Gastroesophageal sphincter (tissue), 4 donors: ENCODE results near the gene KIF5C. TPM values are rescaled to one million over a fixed set of nuclear protein-coding genes. Genes with fewer than 3 reads are reported as not detected.

ENCODE experiments used
- ATAC-seq: fragments of 150-250 bp; one replicate; pipeline ENCODE4 v1.9.1; 2016; ENCODE audit warnings: mild to moderate bottlenecking, moderate library complexity
- H3K27ac ChIP-seq, 4 donors: fragments of 200-600 bp; sonication (generic) in 3 of 4; 1 replicate in 3 of 4; 2 replicates in 1 of 4; pipeline ENCODE4 v1.5.1; 2016 to 2019
- H3K27me3 ChIP-seq: fragments of 200-600 bp; sonication (generic); one replicate; pipeline ENCODE4 v1.5.1; 2019
- H3K36me3 ChIP-seq, 2 donors: fragments of 200-600 bp; sonication (generic); one replicate each; pipeline ENCODE4 v1.5.1; 2019; ENCODE audit warnings: control low read depth in 1 of 2
- H3K4me1 ChIP-seq, 3 donors: fragments of 200-600 bp; sonication (generic); 1 replicate in 2 of 3; 2 replicates in 1 of 3; pipeline ENCODE4 v1.5.1; 2016 to 2019; ENCODE audit warnings: control low read depth in 2 of 3
- H3K4me3 ChIP-seq, 2 donors: fragments of 200-600 bp; sonication (generic); one replicate each; pipeline ENCODE4 v1.5.1; 2019; ENCODE audit warnings: mild to moderate bottlenecking in 1 of 2, moderate library complexity in 1 of 2
- H3K9me3 ChIP-seq, 3 donors: fragments of 200-600 bp; sonication (generic); one replicate each; pipeline ENCODE4 v1.5.1; 2017 to 2019; ENCODE audit warnings: control low read depth in 2 of 3
- EP300 ChIP-seq: sonication (generic); formaldehyde crosslinking; IDR thresholded peaks from one replicate; pipeline ENCODE4 v1.6.1; 2017; ENCODE audit warnings: antibody characterized with exemption, mild to moderate bottlenecking
- POLR2A ChIP-seq, 2 donors: fragments of 450-650 bp; IDR thresholded peaks; one replicate each; pipeline ENCODE4 v1.6.1; 2017; ENCODE audit warnings: antibody characterized with exemption in 2 of 2, mild to moderate bottlenecking in 2 of 2, moderate library complexity in 1 of 2
- POLR2AphosphoS5 ChIP-seq: sonication (generic); formaldehyde crosslinking; IDR thresholded peaks from one replicate; pipeline ENCODE4 v1.6.1; 2017; ENCODE audit warnings: antibody characterized with exemption
- WGBS, 2 donors: methylation state at CpG; one replicate each; pipeline ENCODE4 v1.1.5; 2018; ENCODE audit warnings: low coverage in 1 of 2; 5-methylcytosine and 5-hydroxymethylcytosine counted together
- total RNA-seq, 4 donors: library from RNA; depleted of rRNA; stranded (reverse); fragments of >200 nt; gene quantifications; one replicate each; pipeline ENCODE4 v1.1.0, GENCODE V29; 2016
- TF ChIP-seq, protein P1 (sequence below), 4 experiments: fragments of 200-600 bp in 2 of 4; fragments of 450-650 bp in 2 of 4; sonication (generic) in 1 of 4; IDR thresholded peaks; one replicate each; pipeline ENCODE4 v1.5.1; 2017 to 2019; ENCODE audit warnings: antibody characterized with exemption in 4 of 4, mild to moderate bottlenecking in 2 of 4, moderate library complexity in 2 of 4

KIF5C gene
- total RNA-seq, 4 donors from 2014 or later, result 3.3 to 6.6 (median 4.5) TPM

DNA sequence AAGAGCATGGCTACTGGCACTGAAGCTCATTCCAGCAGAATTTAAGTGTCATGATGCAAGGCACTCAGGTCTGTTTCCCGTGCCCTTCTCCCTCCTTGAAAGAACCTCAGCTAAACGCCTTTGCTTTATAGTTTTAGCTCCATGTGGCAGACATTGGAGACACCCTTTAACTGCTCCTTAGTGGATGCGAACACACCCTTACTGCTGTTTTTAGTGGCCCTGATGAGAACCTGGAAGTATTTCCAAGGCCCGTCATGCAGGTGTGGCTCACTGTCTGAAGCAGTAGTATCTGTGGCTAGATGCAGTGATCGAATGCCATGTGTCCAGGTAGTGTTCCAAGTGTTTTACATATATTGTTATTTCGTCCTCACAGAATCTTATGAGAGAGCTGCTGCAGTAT is 28.3 kb downstream of the KIF5C start:
- no peak for ATAC-seq
- no peaks in the 10 kb centered on the region for H3K36me3 ChIP-seq

DNA sequence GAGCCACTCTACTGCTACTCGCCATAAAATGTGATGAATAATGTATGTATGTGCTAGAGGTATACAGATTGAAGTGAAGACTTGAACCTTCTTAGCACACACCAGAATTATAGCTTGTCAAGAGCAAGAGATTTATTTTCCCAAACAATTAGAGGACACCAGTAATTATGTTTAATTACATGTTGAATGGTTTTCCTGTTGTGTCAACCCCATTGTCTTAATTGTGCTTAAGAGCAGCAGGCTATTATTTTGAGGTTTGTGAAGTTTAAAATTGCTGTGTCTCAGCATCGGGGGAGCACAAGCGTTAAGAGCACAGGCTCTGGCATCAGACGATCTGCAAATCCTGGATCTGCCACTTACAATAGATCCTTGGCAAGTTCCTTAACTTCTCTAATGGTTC is 29.0 kb downstream of the KIF5C start:
- TF ChIP-seq EP300 (no peak), POLR2A (IDR thresholded peaks at IDR 0.05) (no peak), POLR2AphosphoS5 (no peak)
- TF ChIP-seq, protein P1, sequence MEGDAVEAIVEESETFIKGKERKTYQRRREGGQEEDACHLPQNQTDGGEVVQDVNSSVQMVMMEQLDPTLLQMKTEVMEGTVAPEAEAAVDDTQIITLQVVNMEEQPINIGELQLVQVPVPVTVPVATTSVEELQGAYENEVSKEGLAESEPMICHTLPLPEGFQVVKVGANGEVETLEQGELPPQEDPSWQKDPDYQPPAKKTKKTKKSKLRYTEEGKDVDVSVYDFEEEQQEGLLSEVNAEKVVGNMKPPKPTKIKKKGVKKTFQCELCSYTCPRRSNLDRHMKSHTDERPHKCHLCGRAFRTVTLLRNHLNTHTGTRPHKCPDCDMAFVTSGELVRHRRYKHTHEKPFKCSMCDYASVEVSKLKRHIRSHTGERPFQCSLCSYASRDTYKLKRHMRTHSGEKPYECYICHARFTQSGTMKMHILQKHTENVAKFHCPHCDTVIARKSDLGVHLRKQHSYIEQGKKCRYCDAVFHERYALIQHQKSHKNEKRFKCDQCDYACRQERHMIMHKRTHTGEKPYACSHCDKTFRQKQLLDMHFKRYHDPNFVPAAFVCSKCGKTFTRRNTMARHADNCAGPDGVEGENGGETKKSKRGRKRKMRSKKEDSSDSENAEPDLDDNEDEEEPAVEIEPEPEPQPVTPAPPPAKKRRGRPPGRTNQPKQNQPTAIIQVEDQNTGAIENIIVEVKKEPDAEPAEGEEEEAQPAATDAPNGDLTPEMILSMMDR (IDR thresholded peaks at IDR 0.05), result no peak
- WGBS, 2 donors, result 68 to 72% methylated on average over 2 to 4 of the region's 4 CpGs
- Histone ChIP-seq H3K27ac (no peak overlapping the region), H3K36me3 (no peaks in the 10 kb centered on the region), H3K4me3 (no peak overlapping the region), H3K9me3 (no peaks in the 10 kb centered on the region), H3K4me1 (no peaks in the 10 kb centered on the region), H3K27me3 (no peaks in the 10 kb centered on the region)
- no peak for ATAC-seq

More for the DNA sequence above, 28.3 kb downstream of the KIF5C start:
- H3K27ac ChIP-seq, result no peak overlapping the region
- TF ChIP-seq, protein P1 (IDR thresholded peaks at IDR 0.05), result no peak
- no peak overlapping the region for H3K4me3 ChIP-seq
- no peaks in the 10 kb centered on the region for H3K9me3 ChIP-seq
- H3K4me1 ChIP-seq, result no peaks in the 10 kb centered on the region
- WGBS, 2 donors, result 94% methylated on average over 6 of the region's 6 CpGs; no CpG with 5 or more reads in 1 of the 2 donors
- H3K27me3 ChIP-seq, result no peaks in the 10 kb centered on the region

DNA sequence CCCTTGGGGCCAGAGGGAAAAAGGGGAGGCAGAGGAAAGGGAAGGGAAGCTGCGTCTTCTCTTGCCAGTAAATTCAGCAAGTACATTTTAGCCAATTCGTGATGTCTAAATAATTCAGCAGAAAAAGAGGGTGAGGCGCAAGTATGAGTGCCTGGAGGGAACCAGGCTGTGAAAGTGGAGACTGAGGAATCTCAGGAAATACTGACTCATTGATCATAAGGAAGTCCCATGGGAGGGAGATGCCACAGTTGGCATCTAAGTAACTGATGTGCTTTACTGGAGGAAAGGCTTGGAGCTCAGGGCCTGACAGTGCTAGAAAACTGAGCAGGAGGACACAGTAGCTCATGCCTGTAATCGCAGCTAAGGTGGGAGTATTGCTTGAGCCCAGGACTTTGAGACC is 31.1 kb downstream of the KIF5C start:
- Histone ChIP-seq H3K36me3 (no peaks in the 10 kb centered on the region), H3K4me3 (no peak overlapping the region), H3K9me3 (no peaks in the 10 kb centered on the region), H3K4me1 (no peaks in the 10 kb centered on the region), H3K27me3 (no peaks in the 10 kb centered on the region), H3K27ac (no peak overlapping the region)
- ATAC-seq, result no peak
- 89 to 100% methylated on average over 1 to 4 of the region's 4 CpGs for WGBS, 2 donors
- TF ChIP-seq POLR2AphosphoS5, result no peak
- no peak for TF ChIP-seq EP300
- no peak for TF ChIP-seq POLR2A (IDR thresholded peaks at IDR 0.05)
- TF ChIP-seq, protein P1 (IDR thresholded peaks at IDR 0.05), result no peak

DNA sequence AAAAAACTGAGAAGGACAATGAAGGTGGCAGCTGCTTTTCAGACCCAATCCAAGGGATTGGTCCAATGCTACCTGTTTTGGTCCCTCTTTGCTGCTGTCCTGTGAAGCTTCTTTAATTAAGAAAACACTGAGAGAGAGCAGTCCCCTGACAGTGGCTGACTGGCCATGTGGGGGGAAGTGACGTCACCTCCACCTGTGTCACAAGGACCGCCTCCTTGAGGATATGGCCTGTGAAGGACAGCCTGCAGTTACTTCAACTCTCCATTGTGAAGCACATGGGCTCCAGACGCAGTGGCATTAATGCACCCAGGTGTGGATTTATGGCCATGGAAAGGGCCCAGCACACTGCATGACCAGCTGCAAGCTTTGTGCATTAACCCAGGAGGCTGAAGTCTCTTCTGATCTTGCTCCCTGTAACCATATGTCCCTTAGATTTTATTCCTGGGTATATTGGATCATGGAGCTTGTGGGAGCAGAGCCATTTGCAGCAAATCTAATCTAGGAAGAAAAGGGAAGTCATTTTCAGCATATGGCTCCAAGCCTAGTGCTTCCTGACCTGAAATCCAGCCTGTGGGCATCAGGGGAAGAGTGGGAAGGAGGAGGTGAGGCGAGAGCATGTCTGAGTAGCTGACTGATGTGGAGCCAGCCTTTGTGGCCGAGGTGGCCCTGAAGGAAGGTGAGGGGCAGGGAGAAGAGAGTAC is 32.2 kb downstream of the KIF5C start:
- Histone ChIP-seq H3K36me3 (no peaks in the 10 kb centered on the region), H3K27ac (no peak overlapping the region), H3K4me1 (no peaks in the 10 kb centered on the region), H3K4me3 (no peak overlapping the region), H3K9me3 (no peaks in the 10 kb centered on the region), H3K27me3 (no peaks in the 10 kb centered on the region)
- ATAC-seq, result no peak
- WGBS, 2 donors, result 93 to 100% methylated on average over 1 to 3 of the region's 5 CpGs
- TF ChIP-seq EP300, result no peak
- no peak for TF ChIP-seq POLR2AphosphoS5
- TF ChIP-seq POLR2A (IDR thresholded peaks at IDR 0.05), result no peak
- TF ChIP-seq, protein P1 (IDR thresholded peaks at IDR 0.05), result no peak

DNA sequence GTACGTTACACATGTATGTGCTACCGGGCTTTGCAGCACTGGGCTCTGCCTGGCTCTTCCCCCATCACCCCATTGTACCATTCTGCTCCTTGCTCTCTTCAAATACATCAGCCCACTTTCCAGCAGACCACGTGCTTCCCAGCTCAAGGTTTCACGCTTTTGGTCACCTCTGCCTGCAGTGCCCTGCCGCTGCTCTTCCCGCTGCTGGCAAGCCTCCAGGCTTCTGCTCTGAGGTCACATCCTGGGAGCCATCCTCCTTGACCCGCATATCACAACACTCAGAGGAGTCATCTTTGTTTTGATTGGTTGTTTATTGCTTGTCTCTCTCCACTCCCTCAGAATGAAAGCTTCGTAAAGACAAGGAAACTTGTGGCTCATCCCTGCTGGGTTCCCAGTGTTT is 34.1 kb downstream of the KIF5C start:
- Histone ChIP-seq H3K9me3 (no peaks in the 10 kb centered on the region), H3K27ac (no peak overlapping the region), H3K27me3 (no peaks in the 10 kb centered on the region), H3K4me1 (peaks cover 0 to 1% (median 0%) of the 10 kb centered on the region in 3 donors), H3K4me3 (no peak overlapping the region), H3K36me3 (no peaks in the 10 kb centered on the region)
- ATAC-seq, result no peak
- TF ChIP-seq POLR2A (IDR thresholded peaks at IDR 0.05), result no peak
- TF ChIP-seq POLR2AphosphoS5, result no peak
- TF ChIP-seq, protein P1 (IDR thresholded peaks at IDR 0.05), result no peak
- no peak for TF ChIP-seq EP300
- WGBS, 2 donors, result 52 to 54% methylated on average over 7 to 8 of the region's 8 CpGs
